Measurements from ENCODE around the gene SMG6.

The SMG6 gene

GRCh38 chr17:2335726-2336214, 32.2 kb upstream of the SMG6 start:
- Histone ChIP-seq H3K4me3 (ENCODE audit: low read length in 2 of 2) (peak overlapping the region; percentile 90 to 91), H3K4ac (ENCODE audit: low read length) (no peak overlapping the region), H3K79me1 (ENCODE audit: low read depth, low read length) (peaks cover 11% of the 10 kb centered on the region), H2BK5ac (ENCODE audit: low read length) (peak overlapping the region; percentile 46), H3K9ac (ENCODE audit: low read depth, low read length, poor library complexity) (peak overlapping the region; percentile 82), H2AK5ac (ENCODE audit: low read depth, low read length) (no peak overlapping the region), H2BK12ac (ENCODE audit: low read length) (no peak overlapping the region), H3K27ac (replicated peaks; ENCODE audit: low read length) (no peak overlapping the region), H3K9me3 (replicated peaks in 1 of 2; ENCODE audit: control insufficient read depth in 2 of 2, insufficient read depth in 1 of 2, low read depth in 1 of 2, low read length in 2 of 2) (no peaks in the 10 kb centered on the region), H4K91ac (ENCODE audit: low read depth, low read length, poor library complexity) (no peak overlapping the region), H2BK15ac (ENCODE audit: low read length) (no peak overlapping the region), H2AFZ (ENCODE audit: low read length) (peak overlapping the region; percentile 84), H4K8ac (ENCODE audit: low read depth, low read length) (no peak overlapping the region), H3K4me1 (ENCODE audit: control insufficient read depth in 2 of 2, insufficient read depth in 1 of 2, low read depth in 1 of 2, low read length in 2 of 2) (peaks cover 8 to 15% of the 10 kb centered on the region in 2 donors), H3K18ac (ENCODE audit: low read length) (no peak overlapping the region), H2BK120ac (ENCODE audit: low read depth, low read length) (no peak overlapping the region), H3K14ac (ENCODE audit: low read length) (no peak overlapping the region), H3K4me2 (ENCODE audit: insufficient read depth, low read length, poor library complexity, severe bottlenecking) (peak overlapping the region; percentile 89), H3K27me3 (ENCODE audit: control insufficient read depth in 3 of 3, insufficient read depth in 3 of 3, low read depth in 1 of 3, low read length in 3 of 3) (no peaks in the 10 kb centered on the region), H3K23ac (ENCODE audit: low read depth, low read length, poor library complexity) (no peak overlapping the region), H3K36me3 (replicated peaks in 1 of 2; ENCODE audit: control insufficient read depth in 2 of 2, insufficient read depth in 2 of 2, low read length in 2 of 2) (peaks cover 33 to 50% of the 10 kb centered on the region in 2 donors)
- DNase-seq (ENCODE audit: low spot score): no peak
- no CpG with 5 or more reads among the region's 17 CpGs for WGBS, 2 donors (ENCODE audit: extremely low coverage in 2 of 2, insufficient read length in 2 of 2, insufficient replicate concordance in 1 of 2)

DNA sequence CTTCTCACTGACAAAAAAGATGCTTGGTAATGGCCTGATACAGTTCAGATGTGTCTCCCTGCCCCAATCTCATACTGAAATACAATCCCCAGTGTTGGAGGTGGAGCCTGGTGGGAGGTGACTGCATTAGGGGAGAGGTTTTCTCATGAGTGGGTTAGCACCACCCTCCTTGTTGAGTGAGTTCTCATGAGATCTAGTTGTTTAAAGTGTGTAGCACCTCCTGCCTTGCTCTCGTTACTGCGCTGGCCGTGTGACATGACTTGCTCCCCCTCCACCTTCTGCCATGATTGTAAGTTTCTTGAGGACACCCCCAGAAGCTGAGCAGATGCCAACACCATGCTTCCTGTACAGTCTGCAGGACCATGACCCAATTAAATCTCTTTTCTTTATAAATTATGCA, 27.7 kb upstream of the SMG6 start:
- H3K14ac ChIP-seq (ENCODE audit: low read length): no peak overlapping the region
- H4K91ac ChIP-seq (ENCODE audit: low read depth, low read length, poor library complexity): no peak overlapping the region
- no peaks in the 10 kb centered on the region for H3K27me3 ChIP-seq (ENCODE audit: control insufficient read depth in 3 of 3, insufficient read depth in 3 of 3, low read depth in 1 of 3, low read length in 3 of 3)
- no peak for DNase-seq (ENCODE audit: low spot score)
- no peak overlapping the region for H2BK12ac ChIP-seq (ENCODE audit: low read length)
- H3K4me2 ChIP-seq (ENCODE audit: insufficient read depth, low read length, poor library complexity, severe bottlenecking): no peak overlapping the region
- peaks cover 5 to 9% of the 10 kb centered on the region in 2 donors for H3K4me1 ChIP-seq (ENCODE audit: control insufficient read depth in 2 of 2, insufficient read depth in 1 of 2, low read depth in 1 of 2, low read length in 2 of 2)
- H3K4me3 ChIP-seq (ENCODE audit: low read length in 2 of 2): peak overlapping the region in 1 of 2 donors; percentile 35
- H2AFZ ChIP-seq (ENCODE audit: low read length): no peak overlapping the region
- no peak overlapping the region for H3K23ac ChIP-seq (ENCODE audit: low read depth, low read length, poor library complexity)
- no CpG with 5 or more reads among the region's 3 CpGs for WGBS, 2 donors (ENCODE audit: extremely low coverage in 2 of 2, insufficient read length in 2 of 2, insufficient replicate concordance in 1 of 2)
- no peak overlapping the region for H2BK5ac ChIP-seq (ENCODE audit: low read length)
- no peak overlapping the region for H2BK120ac ChIP-seq (ENCODE audit: low read depth, low read length)
- peaks cover 49 to 90% of the 10 kb centered on the region in 2 donors for H3K36me3 ChIP-seq (replicated peaks in 1 of 2; ENCODE audit: control insufficient read depth in 2 of 2, insufficient read depth in 2 of 2, low read length in 2 of 2)
- H3K27ac ChIP-seq (replicated peaks; ENCODE audit: low read length): no peak overlapping the region
- H2AK5ac ChIP-seq (ENCODE audit: low read depth, low read length): no peak overlapping the region
- no peak overlapping the region for H2BK15ac ChIP-seq (ENCODE audit: low read length)
- H3K79me1 ChIP-seq (ENCODE audit: low read depth, low read length): peaks cover 9% of the 10 kb centered on the region
- H3K18ac ChIP-seq (ENCODE audit: low read length): no peak overlapping the region
- H3K9me3 ChIP-seq (replicated peaks in 1 of 2; ENCODE audit: control insufficient read depth in 2 of 2, insufficient read depth in 1 of 2, low read depth in 1 of 2, low read length in 2 of 2): no peaks in the 10 kb centered on the region
- no peak overlapping the region for H3K4ac ChIP-seq (ENCODE audit: low read length)
- H4K8ac ChIP-seq (ENCODE audit: low read depth, low read length): no peak overlapping the region
- no peak overlapping the region for H3K9ac ChIP-seq (ENCODE audit: low read depth, low read length, poor library complexity)

GRCh38 chr17:2323629-2324314, 20.2 kb upstream of the SMG6 start:
- H3K23ac ChIP-seq (ENCODE audit: low read depth, low read length, poor library complexity): no peak overlapping the region
- H2BK12ac ChIP-seq (ENCODE audit: low read length): no peak overlapping the region
- H3K27me3 ChIP-seq (ENCODE audit: control insufficient read depth in 3 of 3, insufficient read depth in 3 of 3, low read depth in 1 of 3, low read length in 3 of 3): no peaks in the 10 kb centered on the region
- H4K8ac ChIP-seq (ENCODE audit: low read depth, low read length): no peak overlapping the region
- H3K36me3 ChIP-seq (replicated peaks in 1 of 2; ENCODE audit: control insufficient read depth in 2 of 2, insufficient read depth in 2 of 2, low read length in 2 of 2): peaks cover 33 to 93% of the 10 kb centered on the region in 2 donors
- no peaks in the 10 kb centered on the region for H3K79me1 ChIP-seq (ENCODE audit: low read depth, low read length)
- H2AK5ac ChIP-seq (ENCODE audit: low read depth, low read length): no peak overlapping the region
- H3K4ac ChIP-seq (ENCODE audit: low read length): no peak overlapping the region
- H2BK120ac ChIP-seq (ENCODE audit: low read depth, low read length): no peak overlapping the region
- H3K9me3 ChIP-seq (replicated peaks in 1 of 2; ENCODE audit: control insufficient read depth in 2 of 2, insufficient read depth in 1 of 2, low read depth in 1 of 2, low read length in 2 of 2): no peaks in the 10 kb centered on the region
- H3K4me3 ChIP-seq (ENCODE audit: low read length in 2 of 2): no peak overlapping the region
- no CpG with 5 or more reads among the region's 2 CpGs for WGBS, 2 donors (ENCODE audit: extremely low coverage in 2 of 2, insufficient read length in 2 of 2, insufficient replicate concordance in 1 of 2)
- no peaks in the 10 kb centered on the region for H3K4me1 ChIP-seq (ENCODE audit: control insufficient read depth in 2 of 2, insufficient read depth in 1 of 2, low read depth in 1 of 2, low read length in 2 of 2)
- H3K27ac ChIP-seq (replicated peaks; ENCODE audit: low read length): no peak overlapping the region
- no peak overlapping the region for H2AFZ ChIP-seq (ENCODE audit: low read length)
- no peak overlapping the region for H3K18ac ChIP-seq (ENCODE audit: low read length)
- H2BK5ac ChIP-seq (ENCODE audit: low read length): no peak overlapping the region
- no peak overlapping the region for H2BK15ac ChIP-seq (ENCODE audit: low read length)
- H3K4me2 ChIP-seq (ENCODE audit: insufficient read depth, low read length, poor library complexity, severe bottlenecking): no peak overlapping the region
- no peak overlapping the region for H4K91ac ChIP-seq (ENCODE audit: low read depth, low read length, poor library complexity)
- no peak overlapping the region for H3K14ac ChIP-seq (ENCODE audit: low read length)
- no peak overlapping the region for H3K9ac ChIP-seq (ENCODE audit: low read depth, low read length, poor library complexity)
- no peak for DNase-seq (ENCODE audit: low spot score)

GRCh38 chr17:2321399-2321798, 17.8 kb upstream of the SMG6 start:
- H3K23ac ChIP-seq (ENCODE audit: low read depth, low read length, poor library complexity): no peak overlapping the region
- no peak overlapping the region for H2AFZ ChIP-seq (ENCODE audit: low read length)
- peaks cover 35 to 74% of the 10 kb centered on the region in 2 donors for H3K36me3 ChIP-seq (replicated peaks in 1 of 2; ENCODE audit: control insufficient read depth in 2 of 2, insufficient read depth in 2 of 2, low read length in 2 of 2)
- H3K79me1 ChIP-seq (ENCODE audit: low read depth, low read length): no peaks in the 10 kb centered on the region
- H3K9ac ChIP-seq (ENCODE audit: low read depth, low read length, poor library complexity): no peak overlapping the region
- no peaks in the 10 kb centered on the region for H3K27me3 ChIP-seq (ENCODE audit: control insufficient read depth in 3 of 3, insufficient read depth in 3 of 3, low read depth in 1 of 3, low read length in 3 of 3)
- H2BK12ac ChIP-seq (ENCODE audit: low read length): no peak overlapping the region
- H2AK5ac ChIP-seq (ENCODE audit: low read depth, low read length): no peak overlapping the region
- DNase-seq (ENCODE audit: low spot score): no peak
- H3K4me1 ChIP-seq (ENCODE audit: control insufficient read depth in 2 of 2, insufficient read depth in 1 of 2, low read depth in 1 of 2, low read length in 2 of 2): no peaks in the 10 kb centered on the region
- no peak overlapping the region for H4K91ac ChIP-seq (ENCODE audit: low read depth, low read length, poor library complexity)
- no peak overlapping the region for H4K8ac ChIP-seq (ENCODE audit: low read depth, low read length)
- no peak overlapping the region for H3K14ac ChIP-seq (ENCODE audit: low read length)
- H3K4me3 ChIP-seq (ENCODE audit: low read length in 2 of 2): no peak overlapping the region
- H2BK15ac ChIP-seq (ENCODE audit: low read length): no peak overlapping the region
- no CpG with 5 or more reads among the region's 1 CpG for whole genome bisulfite sequencing, 2 donors (ENCODE audit: extremely low coverage in 2 of 2, insufficient read length in 2 of 2, insufficient replicate concordance in 1 of 2)
- H3K4me2 ChIP-seq (ENCODE audit: insufficient read depth, low read length, poor library complexity, severe bottlenecking): no peak overlapping the region
- no peak overlapping the region for H2BK5ac ChIP-seq (ENCODE audit: low read length)
- no peaks in the 10 kb centered on the region for H3K9me3 ChIP-seq (replicated peaks in 1 of 2; ENCODE audit: control insufficient read depth in 2 of 2, insufficient read depth in 1 of 2, low read depth in 1 of 2, low read length in 2 of 2)
- H3K18ac ChIP-seq (ENCODE audit: low read length): no peak overlapping the region
- no peak overlapping the region for H2BK120ac ChIP-seq (ENCODE audit: low read depth, low read length)
- no peak overlapping the region for H3K4ac ChIP-seq (ENCODE audit: low read length)
- no peak overlapping the region for H3K27ac ChIP-seq (replicated peaks; ENCODE audit: low read length)
